GM18499 (cell line): ENCODE results near the gene AKAP6.
A peak's percentile ranks its signal among the peaks of the same experiment; 100 is the strongest.

Experiments used
- ATAC-seq: cut with Tn5 transposase; IDR thresholded peaks from one replicate; pipeline ENCODE4 v1.9.1; 2021; ENCODE audit warnings: moderate number of reproducible peaks; ENCODE audit not compliant: insufficient read depth, unreplicated experiment

AKAP6 gene

DNA sequence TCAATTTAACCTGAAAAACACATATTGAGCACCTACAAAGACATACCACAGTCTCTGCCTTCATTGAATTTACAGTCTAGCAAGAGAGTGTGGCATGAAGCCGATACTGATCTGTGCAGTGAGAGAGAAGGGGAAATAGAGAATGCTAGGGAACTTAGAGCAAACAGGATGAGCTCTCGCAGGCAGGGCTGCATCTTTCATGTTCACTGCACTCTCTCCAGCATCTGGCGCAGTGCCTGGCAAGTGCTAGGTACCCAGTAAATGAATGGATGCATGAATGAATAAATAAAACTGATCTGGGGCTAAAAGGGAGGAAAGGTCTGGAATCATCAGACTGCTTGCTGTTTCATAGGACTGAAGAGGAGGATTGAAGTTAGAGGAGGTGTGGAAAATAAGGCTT is 353.1 kb downstream of the AKAP6 start:
- ATAC-seq, result no peak

DNA sequence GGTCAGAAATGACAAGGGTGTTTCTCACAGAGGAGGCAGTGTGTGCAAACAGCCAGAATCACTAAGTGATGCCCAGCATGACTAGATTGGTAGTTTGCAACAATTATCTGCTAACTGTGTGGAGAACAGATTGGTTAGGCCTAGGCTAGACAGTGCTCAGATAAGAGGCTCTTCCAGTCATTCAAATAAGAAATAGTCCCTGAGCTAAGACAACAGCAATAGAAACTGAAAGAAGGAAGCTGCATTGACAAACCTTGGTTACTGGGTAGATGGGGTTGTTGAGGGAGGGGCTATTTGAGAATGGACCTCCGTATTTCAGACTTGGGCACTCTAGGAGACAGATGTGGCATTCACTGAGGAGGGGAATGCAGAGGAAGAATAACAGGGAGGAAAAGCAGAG is 354.6 kb downstream of the AKAP6 start:
- ATAC-seq, result no peak

DNA sequence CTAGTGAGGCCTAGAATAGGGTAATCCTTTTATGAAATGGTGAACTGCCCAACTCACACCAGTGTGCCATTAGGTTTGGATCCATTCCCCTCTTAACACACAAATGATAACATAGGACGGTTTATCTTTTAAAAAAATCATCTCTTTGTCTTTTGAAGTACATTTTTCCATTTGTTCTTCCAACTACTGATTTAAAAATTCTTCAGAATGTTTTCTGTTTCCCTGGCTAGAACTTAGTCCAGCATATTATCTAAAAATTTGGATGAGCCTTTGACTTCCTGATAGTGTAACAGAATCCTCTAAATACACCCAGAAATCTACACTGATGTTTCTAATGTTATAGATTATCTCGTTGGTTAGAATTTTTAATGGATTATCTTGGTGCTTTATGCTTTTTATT is 359.8 kb downstream of the AKAP6 start:
- ATAC-seq, result no peak

DNA sequence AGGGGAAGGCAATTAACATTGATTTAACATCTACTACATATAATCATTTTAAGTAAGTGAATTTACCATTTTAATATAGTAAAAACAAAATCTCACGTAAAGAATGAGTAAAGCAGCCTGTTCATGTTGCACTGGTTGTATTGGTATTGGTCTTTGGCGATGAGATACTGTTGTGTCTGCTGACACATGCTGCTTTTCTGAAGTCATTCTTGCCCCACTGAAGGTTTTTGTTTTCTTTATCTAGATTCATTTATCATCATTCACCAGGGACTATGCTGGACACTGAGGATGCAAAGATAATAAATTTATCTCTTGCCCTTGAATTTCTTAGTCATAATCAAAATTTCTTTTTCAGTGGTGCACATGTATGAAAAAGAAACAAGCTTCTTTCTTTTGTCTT is 363.3 kb downstream of the AKAP6 start:
- no peak for ATAC-seq

DNA sequence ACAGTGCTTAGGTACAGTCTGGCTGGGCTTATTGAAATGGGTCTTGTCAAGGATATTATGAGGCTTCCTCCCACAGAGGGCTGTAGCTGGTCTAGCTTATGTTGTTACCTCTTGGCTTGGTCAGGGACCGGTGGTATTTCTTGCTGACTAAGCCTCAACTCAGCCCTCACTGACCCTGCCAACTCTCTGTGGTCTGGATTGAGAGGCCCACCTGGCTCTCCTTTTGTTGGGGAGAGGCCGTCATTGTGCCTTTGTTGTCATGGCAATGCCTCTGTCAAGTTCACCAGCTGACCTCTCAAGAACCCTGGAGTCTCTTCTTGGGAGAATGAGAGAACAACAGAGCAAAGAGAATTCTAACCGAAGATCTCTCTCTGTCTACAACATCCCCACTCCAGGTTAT is 364.0 kb downstream of the AKAP6 start:
- ATAC-seq, result no peak

DNA sequence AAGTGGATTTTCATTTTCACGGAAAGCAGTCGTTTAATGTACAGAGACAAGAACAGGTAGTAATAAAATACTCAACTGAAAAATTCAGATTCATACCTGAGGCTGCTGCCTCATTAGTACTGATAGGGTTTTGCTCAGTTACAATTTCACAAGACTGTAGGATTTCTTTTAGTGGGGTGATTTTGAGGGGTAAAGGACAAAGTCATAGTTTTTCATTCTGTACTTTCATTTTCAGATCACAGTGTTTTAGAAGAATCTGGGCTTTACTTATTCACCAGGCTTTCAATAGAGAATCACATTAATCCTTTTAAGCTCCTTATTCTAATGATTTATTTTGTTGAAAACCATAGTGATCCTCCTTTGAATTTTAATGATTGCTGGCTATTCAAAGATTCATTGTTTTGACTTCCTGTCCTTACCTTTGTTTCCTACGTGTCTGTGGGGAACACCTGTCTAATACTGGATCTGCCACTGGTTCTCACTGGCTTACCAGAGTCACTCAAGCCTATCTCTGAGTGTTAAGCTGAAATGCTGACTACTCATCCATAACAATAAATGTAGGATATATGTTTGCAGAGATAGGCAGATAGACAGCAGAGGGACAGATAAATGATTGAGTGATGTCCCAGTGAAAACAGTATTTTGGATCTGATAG is 365.8 kb downstream of the AKAP6 start:
- ATAC-seq, result no peak

DNA sequence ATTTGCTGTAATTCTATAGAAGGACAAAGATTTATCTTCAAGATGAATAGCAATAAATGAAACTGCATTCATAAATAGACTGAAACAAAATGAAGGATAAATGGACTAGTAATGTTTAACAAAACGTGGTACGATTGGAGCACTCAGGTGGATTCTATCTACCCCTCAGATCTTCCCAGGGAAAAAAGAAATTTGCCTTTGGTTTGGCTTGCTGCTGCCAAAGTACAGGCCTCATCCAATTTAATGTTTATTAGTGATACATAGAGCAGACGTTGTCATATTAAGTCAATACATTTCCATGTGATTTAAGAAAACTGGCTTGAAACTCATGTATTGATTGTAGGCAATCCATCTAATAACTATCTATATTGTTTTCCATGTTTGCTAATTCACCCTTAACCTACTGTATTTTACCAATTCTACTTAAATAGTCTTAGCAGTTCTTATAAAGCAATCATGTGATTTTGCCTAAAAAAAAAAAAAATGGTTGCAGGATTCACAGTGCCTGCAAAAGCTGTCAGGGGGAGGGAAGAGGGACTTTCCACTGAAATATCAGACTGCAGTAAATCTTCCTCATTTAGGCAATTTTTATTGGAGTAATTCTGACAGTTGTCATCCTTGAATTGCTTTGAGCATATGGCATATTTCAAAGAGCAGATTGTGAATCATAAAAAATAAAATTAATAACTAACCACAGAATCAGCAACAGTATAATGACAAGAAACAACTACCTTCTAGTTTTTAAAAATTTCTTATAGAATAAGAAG is 367.4 kb downstream of the AKAP6 start:
- ATAC-seq, result no peak

DNA sequence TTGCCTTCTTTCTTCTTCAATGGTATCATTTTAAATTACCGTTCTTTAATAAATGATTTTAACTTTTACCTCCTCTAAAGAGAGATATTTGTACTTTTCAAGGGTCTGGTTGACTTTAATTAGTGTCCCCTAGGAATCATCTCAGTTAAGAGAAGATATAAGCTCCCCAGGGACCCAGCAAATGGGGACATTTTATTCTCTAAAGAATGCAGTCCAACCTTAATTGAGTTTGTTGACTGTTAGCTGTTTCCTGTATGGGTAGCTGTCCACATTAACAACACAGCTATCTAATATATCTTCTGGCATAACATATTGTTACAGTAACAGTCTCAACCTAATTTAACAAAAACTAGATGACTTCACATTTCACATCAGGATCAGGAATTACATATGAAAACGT is 368.0 kb downstream of the AKAP6 start:
- no peak for ATAC-seq

DNA sequence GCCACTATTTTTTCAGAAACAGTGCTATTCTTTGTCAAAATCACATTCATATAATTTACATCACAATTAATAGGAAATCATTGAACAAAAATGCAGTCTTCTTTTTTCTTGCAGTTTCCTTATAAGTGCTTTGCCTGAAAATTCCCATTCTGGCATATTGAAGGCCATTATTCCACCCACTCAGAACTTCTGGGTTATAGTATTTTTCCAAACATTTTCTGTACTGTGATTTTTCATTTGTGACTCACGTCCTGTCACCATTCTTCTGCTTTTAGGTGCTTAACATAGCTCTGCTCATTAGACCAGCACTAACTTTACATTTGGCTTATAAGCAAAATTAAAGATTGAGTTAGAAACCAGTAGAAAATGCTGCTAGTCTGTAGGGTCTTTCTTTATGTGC is 368.6 kb downstream of the AKAP6 start:
- ATAC-seq, result no peak

DNA sequence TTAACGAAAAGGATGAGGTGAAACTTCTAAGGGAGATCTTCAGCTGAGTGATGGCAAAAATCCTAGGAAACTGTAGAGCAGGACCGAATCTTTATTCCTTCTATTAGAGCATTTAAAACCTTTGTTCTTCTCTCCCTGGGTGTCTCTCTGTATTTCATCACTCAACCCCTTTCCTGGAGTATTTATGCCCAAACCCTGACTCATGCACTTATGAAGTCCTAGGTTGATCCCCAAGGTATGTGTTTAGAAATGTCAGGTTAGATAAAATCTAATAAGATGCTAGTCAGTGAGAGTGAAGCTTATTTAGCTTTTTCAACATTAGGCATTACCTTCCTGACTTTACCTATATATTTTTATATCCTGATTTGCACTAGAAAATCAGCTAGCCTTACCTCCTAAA is 369.7 kb downstream of the AKAP6 start:
- no peak for ATAC-seq

DNA sequence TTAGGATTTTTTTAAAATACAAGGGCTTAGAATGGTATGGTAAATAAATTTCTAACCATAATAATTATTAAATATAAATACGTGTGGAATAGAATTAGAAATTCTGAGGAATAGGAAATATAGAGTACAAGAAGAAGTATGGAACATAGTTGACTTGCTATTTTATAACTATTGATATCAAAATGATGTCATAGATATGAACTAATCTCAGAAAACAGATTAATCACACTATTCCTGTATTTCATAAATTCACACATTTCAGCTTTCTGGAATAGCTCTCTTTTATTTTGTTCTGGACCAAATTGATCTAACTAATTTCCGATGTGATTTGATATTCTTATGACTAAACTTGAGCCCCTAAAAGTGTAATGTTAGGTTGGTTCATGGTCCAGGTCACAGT is 372.4 kb downstream of the AKAP6 start:
- no peak for ATAC-seq

DNA sequence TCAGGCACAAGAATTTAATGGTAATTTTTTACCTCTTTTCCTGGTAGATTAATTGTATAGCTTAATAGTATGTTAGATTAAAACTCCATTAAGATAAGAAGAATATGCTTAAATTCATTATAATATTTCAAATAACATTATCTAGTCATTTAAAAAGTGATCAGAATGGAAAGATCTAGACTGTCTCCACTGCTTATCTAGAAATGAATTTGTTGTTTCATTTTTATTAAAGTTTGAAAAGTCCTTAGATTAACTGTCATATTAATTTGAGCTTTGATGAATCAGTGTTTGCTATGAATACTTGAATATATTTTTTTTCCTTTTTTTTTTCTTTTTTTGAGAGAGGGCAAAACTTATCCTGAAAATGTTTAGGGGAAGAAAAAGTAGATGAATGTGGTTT is 373.0 kb downstream of the AKAP6 start:
- no peak for ATAC-seq

DNA sequence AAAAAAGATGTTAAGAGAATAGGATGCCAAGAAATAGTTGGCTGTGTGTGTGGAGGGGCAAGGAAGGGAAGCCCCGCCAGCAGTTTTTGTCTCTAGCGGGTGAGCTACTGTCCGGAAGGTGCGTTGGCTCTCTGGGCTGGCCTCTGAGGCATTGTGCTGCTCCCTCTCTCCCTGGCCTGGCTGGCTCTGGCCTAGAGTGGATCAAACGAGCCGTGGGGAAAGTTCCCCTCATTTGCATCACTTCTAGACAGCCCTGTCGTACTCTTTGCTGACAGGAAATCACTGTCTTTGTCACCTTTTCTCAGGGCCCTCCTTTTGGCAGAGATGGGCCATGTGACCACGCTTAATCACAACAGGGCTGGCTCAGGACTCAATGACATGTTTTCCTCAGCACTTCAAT is 373.5 kb downstream of the AKAP6 start:
- ATAC-seq, result peak; percentile 77

DNA sequence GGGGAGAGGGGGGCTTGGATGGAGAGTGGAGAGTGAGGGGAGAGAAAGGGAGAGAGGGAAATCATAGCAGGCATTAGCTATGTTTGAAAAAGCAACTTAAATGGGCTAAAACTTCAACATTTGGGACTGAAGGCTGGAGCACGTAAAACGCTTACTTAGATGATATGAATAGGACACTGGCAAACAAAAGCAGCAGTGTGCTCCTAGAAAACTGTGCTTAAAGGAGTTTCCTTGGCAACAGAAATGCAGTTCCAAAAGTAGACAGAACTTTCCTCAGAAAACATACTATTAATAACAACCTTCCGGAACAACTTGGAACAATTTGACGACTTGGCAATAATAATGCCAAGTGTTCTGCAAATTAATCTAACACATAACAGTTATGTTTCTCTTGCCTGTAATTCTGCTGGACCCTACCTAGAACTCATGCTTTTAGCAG is 374.1 kb downstream of the AKAP6 start:
- ATAC-seq, result no peak

DNA sequence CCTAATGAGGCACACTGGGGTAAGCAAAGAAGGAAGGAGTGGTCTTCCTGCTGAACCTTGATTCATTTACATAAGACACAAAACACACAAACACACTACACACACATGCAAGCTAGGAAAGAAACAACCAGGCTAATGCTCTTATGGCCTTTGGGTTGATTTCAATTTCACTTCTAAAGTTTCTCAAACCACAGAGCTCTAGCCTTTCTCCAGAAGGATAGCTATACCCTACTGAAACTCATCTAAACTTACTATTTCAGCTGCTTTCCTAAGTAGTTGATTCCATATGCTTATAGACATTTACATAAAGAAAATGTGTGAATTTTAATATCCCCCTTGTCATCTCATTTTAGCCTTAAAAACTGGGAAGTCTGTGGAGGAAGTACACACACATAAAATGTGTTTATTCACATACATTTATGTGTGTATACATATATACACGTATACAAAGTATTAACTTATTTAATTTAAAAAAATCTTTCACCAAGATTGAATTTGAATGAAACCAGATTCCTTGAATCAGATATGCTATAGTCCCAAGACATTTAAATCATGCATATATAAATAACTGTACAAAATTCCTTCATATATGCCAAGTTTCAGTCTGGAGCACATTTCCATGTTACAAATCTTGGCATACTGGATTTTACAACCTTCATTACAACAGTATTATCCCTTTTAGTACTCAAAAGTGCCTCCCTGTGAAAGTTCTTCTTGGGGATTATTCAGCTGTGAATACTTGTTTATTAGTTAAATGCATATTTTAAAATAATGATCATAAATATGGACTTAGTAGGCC is 377.8 kb downstream of the AKAP6 start:
- ATAC-seq, result no peak

DNA sequence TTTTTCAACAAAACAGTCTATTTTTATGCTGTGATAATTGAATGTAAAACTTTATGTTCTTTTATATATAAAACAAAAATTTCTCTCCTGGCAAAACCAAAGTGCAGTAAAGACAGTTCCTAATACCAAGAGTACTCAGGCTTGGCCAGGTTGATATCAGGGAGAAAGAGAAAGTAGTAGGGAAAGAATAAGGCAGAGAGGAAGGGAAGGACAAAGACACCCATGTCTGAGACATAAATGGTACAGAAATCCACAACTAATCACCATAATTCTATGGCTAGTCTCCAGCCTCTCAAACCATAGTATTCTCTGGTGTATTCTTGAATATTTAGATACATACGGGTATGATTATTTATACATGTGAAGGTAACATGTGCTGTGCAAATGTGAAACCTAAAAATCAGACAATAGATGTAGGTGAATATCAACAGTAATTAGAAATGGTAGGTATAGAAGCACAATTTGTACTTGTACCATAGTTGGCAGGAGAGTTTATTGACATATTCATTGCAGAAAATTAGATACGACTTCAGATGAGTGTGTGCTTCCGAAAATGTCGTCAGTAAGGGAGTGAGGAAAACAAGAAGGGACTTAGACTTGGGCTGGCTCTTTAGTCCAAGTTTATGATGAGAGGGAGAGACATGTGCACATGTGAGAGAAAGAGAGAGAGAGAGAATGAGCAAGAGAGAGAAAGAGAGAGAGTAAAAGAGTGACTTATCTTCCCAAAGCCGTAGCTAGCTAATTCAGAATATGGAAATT is 378.8 kb downstream of the AKAP6 start:
- ATAC-seq, result no peak

DNA sequence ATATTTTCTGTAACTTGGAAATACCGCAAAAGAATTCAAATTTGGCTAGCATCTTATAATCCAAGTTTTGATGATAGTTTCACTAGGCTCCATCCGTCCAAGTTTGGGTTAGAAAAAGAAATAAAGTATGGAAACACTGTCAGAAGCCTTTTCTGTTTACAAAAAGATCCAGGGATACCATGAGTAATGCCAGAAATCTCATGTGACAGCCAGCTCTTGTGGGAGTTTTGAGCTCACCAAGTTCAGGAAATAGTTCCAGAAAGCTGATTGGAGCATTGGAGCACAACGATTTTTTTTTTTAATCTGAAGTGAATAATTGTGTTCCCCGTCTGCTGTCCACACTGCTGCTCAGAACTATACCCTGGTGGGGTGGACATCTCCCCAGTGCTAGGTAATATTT is 379.9 kb downstream of the AKAP6 start:
- no peak for ATAC-seq

DNA sequence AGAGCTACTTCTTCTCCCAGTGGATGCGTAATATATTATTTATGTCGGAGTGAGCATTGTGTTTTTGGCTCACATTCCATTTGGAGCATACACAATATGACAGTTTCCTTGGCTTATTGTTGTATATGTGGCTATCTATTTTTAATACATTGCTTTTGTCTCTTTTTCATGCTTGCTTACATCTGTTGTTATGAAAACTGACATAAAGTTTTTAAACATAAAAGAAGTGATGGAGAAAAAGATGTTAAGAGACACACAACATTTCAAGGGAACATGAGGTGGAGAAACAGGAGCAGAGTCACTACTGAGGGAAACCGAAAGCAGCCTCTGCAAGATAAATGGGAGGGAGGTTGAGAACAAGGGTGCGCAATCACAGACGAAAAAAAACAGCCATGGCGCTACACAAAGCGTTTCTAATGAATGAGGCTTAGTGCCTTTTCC is 381.2 kb downstream of the AKAP6 start:
- ATAC-seq, result no peak

DNA sequence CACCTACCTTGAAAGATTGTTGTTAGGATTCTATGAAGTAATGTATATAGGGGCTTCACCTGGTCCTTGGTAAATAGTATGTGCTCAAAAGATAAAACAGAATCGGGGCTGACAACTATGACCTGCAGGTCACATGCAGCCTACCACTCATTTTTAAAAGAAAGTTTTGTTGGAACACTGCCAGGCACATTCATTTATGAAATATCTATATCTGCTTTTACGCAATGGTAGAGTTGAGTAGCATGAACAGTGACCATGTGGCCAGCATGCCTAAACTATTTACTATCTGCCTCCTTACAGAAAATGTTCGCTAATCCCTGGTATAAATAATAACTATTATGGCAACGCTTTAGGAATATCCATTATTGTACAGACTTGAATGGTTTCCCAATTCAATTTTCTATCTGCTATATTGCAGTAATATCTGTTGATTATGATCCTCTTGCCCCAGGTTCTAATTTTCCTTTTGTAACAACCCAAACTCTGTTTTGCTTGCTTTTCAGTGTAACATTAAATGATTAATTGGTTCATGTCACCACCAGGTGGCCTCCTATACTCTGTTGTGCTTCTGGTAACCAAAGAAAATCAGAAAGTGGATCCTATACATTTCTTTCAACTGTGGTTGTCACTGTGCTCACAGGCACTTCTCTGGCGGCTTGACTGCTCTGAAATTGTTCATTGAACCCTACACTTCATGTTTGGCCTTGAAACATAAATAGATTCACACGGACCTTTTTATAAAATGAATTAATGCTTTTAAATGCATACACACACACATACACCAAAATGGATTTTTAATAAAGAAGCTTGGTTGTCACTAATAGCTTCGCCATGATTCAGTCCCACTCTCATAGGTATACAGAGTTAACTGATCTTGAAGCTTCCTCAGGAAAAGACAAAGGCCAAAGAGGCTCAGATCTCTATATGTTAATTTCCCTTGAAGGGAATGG is 381.9 kb downstream of the AKAP6 start:
- ATAC-seq, result no peak
